H1 (cell line): Measurements from ENCODE around the gene RHBDL2. TPM values are rescaled to one million over a fixed set of nuclear protein-coding genes. Genes with fewer than 3 reads are reported as not detected.

Experiments
- CTCF ChIA-PET: fragments of 300-600 bp; sonication (Branson Sonifier 250); formaldehyde crosslinking; loops from one replicate; lab custom pipeline; 2021; ENCODE audit not compliant: partially characterized antibody; lab: Charles Lee
- POLR2A ChIA-PET: fragments of 300-600 bp; sonication (Branson Sonifier 250); formaldehyde crosslinking; loops from one replicate; lab custom pipeline; 2021; ENCODE audit warnings: inconsistent platforms; ENCODE audit not compliant: partially characterized antibody; lab: Charles Lee
- DNase-seq, 2 experiments: peaks; one replicate each; pipeline versions ENCODE4 v3.0.0 to v3.0.0-alpha.2; 2010 to 2022; ENCODE audit warnings: low spot score in 2 of 2, low read depth in 1 of 2, mixed read lengths in 1 of 2
- FAIRE-seq: peaks from 2 replicates; lab custom pipeline; 2011; peaks lifted over from hg19 to GRCh38; lab: Jason Lieb, UNC
- H2AFZ ChIP-seq: 2 replicates; pipeline ENCODE4 v1.8.1; 2012; ENCODE audit warnings: low read length, inconsistent platforms
- H2AK5ac ChIP-seq: 2 replicates; pipeline ENCODE4 v1.6.1; 2013; ENCODE audit warnings: low read depth, low read length
- H2BK120ac ChIP-seq: replicated peaks from 2 replicates; pipeline ENCODE3; 2013; ENCODE audit warnings: low read depth, low read length, inconsistent platforms
- H2BK12ac ChIP-seq: 2 replicates; pipeline ENCODE4 v1.6.1; 2013; ENCODE audit warnings: low read depth, low read length
- H2BK15ac ChIP-seq: 2 replicates; pipeline ENCODE4 v1.6.1; 2013; ENCODE audit warnings: low read length
- H2BK20ac ChIP-seq: 2 replicates; pipeline ENCODE4 v1.6.1; 2013; ENCODE audit warnings: low read length
- H2BK5ac ChIP-seq: 2 replicates; pipeline ENCODE4 v1.6.1; 2013; ENCODE audit warnings: low read depth, low read length
- H3K14ac ChIP-seq: 2 replicates; pipeline ENCODE4 v1.6.1; 2013; ENCODE audit warnings: inconsistent platforms; ENCODE audit not compliant: insufficient read length
- H3K18ac ChIP-seq: 2 replicates; pipeline ENCODE4 v1.6.1; 2013; ENCODE audit warnings: low read length; ENCODE audit errors: extremely low read depth
- H3K23ac ChIP-seq: 2 replicates; pipeline ENCODE4 v1.6.1; 2013; ENCODE audit warnings: inconsistent platforms; ENCODE audit not compliant: insufficient read length
- H3K23me2 ChIP-seq: 2 replicates; pipeline ENCODE4 v1.6.1; 2013; ENCODE audit warnings: low read depth, low read length
- H3K27ac ChIP-seq: 2 replicates; pipeline ENCODE4 v1.6.1; 2011; ENCODE audit warnings: low read depth, low read length, inconsistent platforms
- H3K27me3 ChIP-seq, 4 experiments: replicated peaks in 1 of 4; 1 replicate in 1 of 4; 2 replicates in 3 of 4; pipeline versions ENCODE4 v1.6.1 to v1.8.1; 2011 to 2013; ENCODE audit warnings: low read length in 3 of 4, mild to moderate bottlenecking in 3 of 4, inconsistent platforms in 2 of 4, mixed read lengths in 2 of 4, moderate library complexity in 1 of 4; ENCODE audit not compliant: control insufficient read depth in 3 of 4, insufficient read depth in 3 of 4; ENCODE audit errors: extremely low read depth in 1 of 4
- H3K36me3 ChIP-seq, 4 experiments: 2 replicates each; pipeline versions ENCODE4 v1.6.1 to v1.8.1; 2011 to 2013; ENCODE audit warnings: mild to moderate bottlenecking in 4 of 4, low read length in 3 of 4, moderate library complexity in 2 of 4, control low read depth in 1 of 4, inconsistent platforms in 1 of 4; ENCODE audit not compliant: insufficient read depth in 4 of 4, control insufficient read depth in 2 of 4
- H3K4ac ChIP-seq: replicated peaks from 2 replicates; pipeline ENCODE3; 2013; ENCODE audit warnings: low read length, low read depth, mixed read lengths, inconsistent platforms; ENCODE audit not compliant: insufficient read length
- H3K4me1 ChIP-seq, 4 experiments: replicated peaks in 1 of 4; 1 replicate in 1 of 4; 2 replicates in 3 of 4; pipeline versions ENCODE4 v1.6.1 to v1.8.1; 2011 to 2013; ENCODE audit warnings: low read length in 3 of 4, inconsistent platforms in 2 of 4, mixed read lengths in 1 of 4; ENCODE audit not compliant: insufficient read depth in 4 of 4, control insufficient read depth in 3 of 4
- H3K4me2 ChIP-seq, 2 experiments: 2 replicates each; pipeline versions ENCODE4 v1.6.1 to v1.8.1; 2011 to 2013; ENCODE audit warnings: low read depth in 2 of 2, low read length in 2 of 2, control low read depth in 1 of 2, inconsistent platforms in 1 of 2, mild to moderate bottlenecking in 1 of 2; ENCODE audit not compliant: insufficient read depth in 1 of 2
- H3K4me3 ChIP-seq, 4 experiments: fragments of 200-600, 300-600 bp in 1 of 4; sonication (generic), shearing (Covaris generic), sonication (Bioruptor Twin) in 1 of 4; 2 replicates each; pipeline versions ENCODE4 v1.5.1 to v1.8.1; 2011 to 2016; ENCODE audit warnings: low read length in 4 of 4, low read depth in 3 of 4, control low read depth in 2 of 4, inconsistent platforms in 2 of 4, mild to moderate bottlenecking in 2 of 4, mixed read lengths in 1 of 4, moderate library complexity in 1 of 4; ENCODE audit not compliant: insufficient read depth in 2 of 4; ENCODE audit errors: extremely low read depth in 1 of 4
- H3K56ac ChIP-seq: replicated peaks from 2 replicates; pipeline ENCODE3; 2013; ENCODE audit warnings: low read depth, mild to moderate bottlenecking, mixed read lengths, low read length, inconsistent platforms; ENCODE audit not compliant: insufficient read length
- H3K79me1 ChIP-seq: 2 replicates; pipeline ENCODE4 v1.6.1; 2013; ENCODE audit warnings: low read depth, low read length, control low read depth
- H3K79me2 ChIP-seq, 2 experiments: 2 replicates each; pipeline versions ENCODE4 v1.6.1 to v1.8.1; 2012 to 2013; ENCODE audit warnings: low read length in 2 of 2, mild to moderate bottlenecking in 2 of 2, inconsistent platforms in 1 of 2; ENCODE audit not compliant: insufficient read depth in 2 of 2, control insufficient read depth in 1 of 2
- H3K9ac ChIP-seq, 4 experiments: replicated peaks in 1 of 4; 1 replicate in 1 of 4; 2 replicates in 3 of 4; pipeline versions ENCODE4 v1.6.1 to v1.8.1; 2011 to 2013; ENCODE audit warnings: low read depth in 3 of 4, low read length in 3 of 4, control low read depth in 2 of 4, mild to moderate bottlenecking in 2 of 4, moderate library complexity in 2 of 4, inconsistent platforms in 1 of 4; ENCODE audit errors: extremely low read depth in 1 of 4
- H3K9me3 ChIP-seq, 2 experiments: 2 replicates each; pipeline versions ENCODE4 v1.6.1 to v1.8.1; 2012 to 2013; ENCODE audit warnings: mild to moderate bottlenecking in 2 of 2, moderate library complexity in 2 of 2, control low read depth in 1 of 2, inconsistent platforms in 1 of 2, low read depth in 1 of 2, low read length in 1 of 2, mixed read lengths in 1 of 2; ENCODE audit not compliant: insufficient read depth in 2 of 2
- H4K20me1 ChIP-seq, 2 experiments: replicated peaks in 1 of 2; 2 replicates each; pipeline versions ENCODE3 to v1.8.1; 2011 to 2013; ENCODE audit warnings: inconsistent platforms in 2 of 2, low read length in 2 of 2, mild to moderate bottlenecking in 1 of 2; ENCODE audit not compliant: insufficient read depth in 2 of 2, control insufficient read depth in 1 of 2
- H4K5ac ChIP-seq: 2 replicates; pipeline ENCODE4 v1.6.1; 2013; ENCODE audit warnings: low read length, low read depth, mixed read lengths, inconsistent platforms; ENCODE audit not compliant: insufficient read length
- H4K8ac ChIP-seq: 2 replicates; pipeline ENCODE4 v1.8.0; 2013; ENCODE audit warnings: mild to moderate bottlenecking, moderate library complexity, low read length, inconsistent platforms; ENCODE audit not compliant: insufficient read depth; ENCODE audit errors: extremely low read depth
- H4K91ac ChIP-seq: replicated peaks from 2 replicates; pipeline ENCODE3; 2013; ENCODE audit warnings: low read length, mixed read lengths, inconsistent platforms; ENCODE audit not compliant: insufficient read length
- ASH2L ChIP-seq: fragments of 200-600, 300-600 bp; sonication (generic); IDR thresholded peaks from one replicate; pipeline ENCODE4 v1.7.1; 2017; ENCODE audit warnings: low read length
- CBX8 ChIP-seq: fragments of 300-800, 300-1000 bp; sonication (generic); IDR thresholded peaks from 2 replicates; pipeline ENCODE4 v1.7.1; 2016; ENCODE audit warnings: low read depth, low read length, borderline replicate concordance
- CHD2 ChIP-seq: IDR thresholded peaks from 2 replicates; pipeline ENCODE4 v1.6.1; 2012; ENCODE audit warnings: low read length, improper control_type of control experiment
- CREB1 ChIP-seq: IDR thresholded peaks from 2 replicates; pipeline ENCODE4 v1.6.1; 2012; ENCODE audit warnings: inconsistent platforms
- CTBP2 ChIP-seq: IDR thresholded peaks from 2 replicates; pipeline ENCODE4 v1.7.0; 2011; ENCODE audit warnings: borderline replicate concordance, mild to moderate bottlenecking, moderate library complexity, mixed read lengths, low read length; ENCODE audit not compliant: insufficient read depth, insufficient read length
- EGR1 ChIP-seq: IDR thresholded peaks from 2 replicates; pipeline ENCODE4 v1.6.1; 2011; ENCODE audit warnings: low read depth, low read length, borderline replicate concordance
- POLR2AphosphoS5 ChIP-seq: IDR thresholded peaks from 2 replicates; pipeline ENCODE4 v1.6.1; 2011; ENCODE audit warnings: low read depth, low read length
- RFX5 ChIP-seq: IDR thresholded peaks from 2 replicates; pipeline ENCODE4 v1.6.1; 2011; ENCODE audit warnings: low read depth, low read length, improper control_type of control experiment, borderline replicate concordance
- SAP30 ChIP-seq: fragments of 300-600 bp; sonication (generic); IDR thresholded peaks from 2 replicates; pipeline ENCODE4 v1.7.1; 2012; ENCODE audit warnings: low read length, moderate library complexity, mild to moderate bottlenecking, inconsistent platforms; ENCODE audit not compliant: insufficient read depth, insufficient replicate concordance
- SIX5 ChIP-seq: IDR thresholded peaks from 2 replicates; pipeline ENCODE4 v1.6.1; 2011; ENCODE audit warnings: mild to moderate bottlenecking, low read depth, low read length
- SP2 ChIP-seq: IDR thresholded peaks from 2 replicates; pipeline ENCODE4 v1.6.1; 2012; ENCODE audit warnings: mild to moderate bottlenecking, low read length, inconsistent platforms
- SUZ12 ChIP-seq: fragments of 200-600 bp; sonication (generic); IDR thresholded peaks from 2 replicates; pipeline ENCODE4 v1.6.1; 2012; ENCODE audit warnings: mild to moderate bottlenecking, inconsistent platforms, low read length, moderate library complexity, mixed read lengths
- TBP ChIP-seq: IDR thresholded peaks from 2 replicates; pipeline ENCODE4 v1.6.1; 2011; ENCODE audit warnings: low read depth, low read length, improper control_type of control experiment
- TCF12 ChIP-seq: IDR thresholded peaks from 2 replicates; pipeline ENCODE4 v1.6.1; 2011; ENCODE audit warnings: low read depth, mild to moderate bottlenecking, low read length
- YY1 ChIP-seq: IDR thresholded peaks from 2 replicates; pipeline ENCODE4 v1.6.1; 2011; ENCODE audit warnings: low read depth, mild to moderate bottlenecking, low read length
- WGBS, 2 experiments: shearing (Covaris generic) in 1 of 2; methylation state at CpG; one replicate each; pipeline versions ENCODE4 v1.1.6 to v1.1.7; 2013 to 2015; ENCODE audit warnings: low lambda C conversion rate in 2 of 2, mixed read lengths in 2 of 2, inconsistent platforms in 1 of 2, low coverage in 1 of 2, missing lambda C conversion rate in 1 of 2; ENCODE audit not compliant: insufficient replicate concordance in 2 of 2, insufficient coverage in 1 of 2, insufficient read length in 1 of 2; ENCODE audit errors: extremely low coverage in 1 of 2, missing lambda C conversion rate in 1 of 2; 5-methylcytosine and 5-hydroxymethylcytosine counted together
- polyA plus RNA-seq, 7 experiments: library from polyadenylated mRNA; depleted of rRNA in 3 of 7; stranded (reverse) in 5 of 7; unstranded in 2 of 7; fragments of >200 nt in 5 of 7; fragments of 200-250 nt in 2 of 7; gene quantifications; 1 replicate in 5 of 7; 2 replicates in 1 of 7; 4 replicates in 1 of 7; pipeline versions ENCODE4 v1.2.1 to v1.2.3, GENCODE V29; 2011 to 2013; ENCODE audit warnings: missing spikeins in 2 of 7, mixed read lengths in 2 of 7
- total RNA-seq: library from RNA; stranded (reverse); fragmentation: NEBNext Ultra II Directional; extraction: Animal tissue kit (Norgen Biotek cat#: 25700); gene quantifications from 2 replicates; pipeline ENCODE4 v1.2.1, GENCODE V29; 2021
- TF ChIP-seq, protein P1 (sequence below): IDR thresholded peaks from 2 replicates; pipeline ENCODE4 v1.6.1; 2012; ENCODE audit warnings: inconsistent platforms

Gene RHBDL2
- total and polyA plus RNA-seq, 2 of the 8 experiments (the other 6 are each of a cell fraction or from before 2014, with no cell fraction given): 0.42 to 0.84 TPM

DNA sequence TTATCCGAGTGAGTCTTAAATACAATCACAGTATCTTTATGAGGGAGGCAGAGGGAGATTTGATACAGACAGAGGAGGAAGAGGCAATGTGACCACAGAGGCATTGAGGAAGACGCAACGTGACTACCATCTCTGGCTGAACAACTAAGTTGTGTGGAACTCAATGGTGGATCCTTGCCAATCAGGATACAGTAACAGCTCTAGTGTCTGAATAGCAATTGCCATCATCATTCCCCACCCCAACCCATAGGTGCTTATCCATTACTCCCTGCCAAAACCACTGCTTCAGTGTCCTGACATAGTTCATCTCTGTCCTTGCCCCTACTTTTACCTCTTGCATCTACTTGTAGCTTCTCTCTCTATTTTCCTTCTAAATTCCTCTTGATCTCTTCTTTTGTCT, 20.5 kb upstream of the RHBDL2 start:
- Histone ChIP-seq H2BK5ac (no peak overlapping the region), H3K27me3 (no peaks in the 10 kb centered on the region), H3K4me3 (no peak overlapping the region), H2BK120ac (no peak overlapping the region), H3K18ac (no peak overlapping the region), H3K9ac (no peak overlapping the region), H3K79me2 (no peaks in the 10 kb centered on the region), H3K79me1 (no peaks in the 10 kb centered on the region), H3K4me2 (no peak overlapping the region), H4K5ac (no peak overlapping the region), H3K14ac (no peak overlapping the region), H4K8ac (no peak overlapping the region), H3K4me1 (no peaks in the 10 kb centered on the region), H3K36me3 (no peaks in the 10 kb centered on the region), H3K27ac (no peak overlapping the region), H2AFZ (peak overlapping the region; percentile 9; the same call in 1 of the 2 replicates), H2BK12ac (no peak overlapping the region; the same call in 1 of the 2 replicates), H2BK15ac (no peak overlapping the region), H3K23ac (no peak overlapping the region), H3K9me3 (no peaks in the 10 kb centered on the region), H3K23me2 (no peaks in the 10 kb centered on the region), H4K20me1 (peaks cover 0 to 1% of the 10 kb centered on the region in 2 experiments), H2BK20ac (no peak overlapping the region), H2AK5ac (no peak overlapping the region), H3K56ac (no peak overlapping the region), H4K91ac (no peak overlapping the region), H3K4ac (no peak overlapping the region)
- DNase-seq: no peak
- FAIRE-seq: no peak
- POLR2A ChIA-PET: no interaction called here
- CTCF ChIA-PET: interaction anchor here (1.2 kb wide), 1 partner anchor 496 kb away, joined by 4 read pairs; no protein-coding TSS in a partner anchor
- 94% methylated on average over 3 of the region's 3 CpGs; no CpG with 5 or more reads in 1 of the 2 experiments for WGBS, 2 experiments
- TF ChIP-seq SIX5 (no peak), CTBP2 (no peak), CREB1 (no peak), YY1 (no peak), TCF12 (no peak), CBX8 (no peak), SP2 (no peak), TBP (no peak), SAP30 (no peak), SUZ12 (no peak), RFX5 (no peak), POLR2AphosphoS5 (no peak), EGR1 (no peak), CHD2 (no peak), ASH2L (no peak)
- TF ChIP-seq, protein P1, sequence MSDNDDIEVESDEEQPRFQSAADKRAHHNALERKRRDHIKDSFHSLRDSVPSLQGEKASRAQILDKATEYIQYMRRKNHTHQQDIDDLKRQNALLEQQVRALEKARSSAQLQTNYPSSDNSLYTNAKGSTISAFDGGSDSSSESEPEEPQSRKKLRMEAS: no peak
